Transverse colon (tissue), 4 donors: ENCODE measurements around the gene SRMS. TPM values are rescaled to one million over a fixed set of nuclear protein-coding genes. Genes with fewer than 3 reads are reported as not detected.

ENCODE experiments used
- DNase-seq: peaks from one replicate; pipeline ENCODE4 v3.0.0-alpha.2; 2019
- H3K27ac ChIP-seq, 4 donors: fragments of 200-600 bp; sonication (generic); 2 replicates each; pipeline ENCODE4 v1.5.1; 2016 to 2018; ENCODE audit warnings: inconsistent platforms in 4 of 4
- H3K27me3 ChIP-seq: fragments of 200-600 bp; sonication (generic); 2 replicates; pipeline ENCODE4 v1.5.1; 2017; ENCODE audit warnings: inconsistent platforms
- H3K36me3 ChIP-seq, 4 donors: fragments of 200-600 bp; sonication (generic); 2 replicates each; pipeline ENCODE4 v1.5.1; 2017 to 2019; ENCODE audit warnings: inconsistent platforms in 4 of 4
- H3K4me1 ChIP-seq, 4 donors: fragments of 200-600 bp; sonication (generic); 2 replicates each; pipeline ENCODE4 v1.5.1; 2017 to 2020; ENCODE audit warnings: inconsistent platforms in 4 of 4
- H3K4me3 ChIP-seq, 4 donors: fragments of 200-600 bp; sonication (generic); 1 replicate in 1 of 4; 2 replicates in 3 of 4; pipeline versions ENCODE4 v1.5.1 to v1.6.1; 2017 to 2019; ENCODE audit warnings: inconsistent platforms in 4 of 4
- H3K9me3 ChIP-seq, 2 donors: fragments of 200-600 bp; sonication (generic); 2 replicates each; pipeline ENCODE4 v1.5.1; 2017 to 2019; ENCODE audit warnings: inconsistent platforms in 2 of 2
- EP300 ChIP-seq: sonication (generic); formaldehyde crosslinking; IDR thresholded peaks from one replicate; pipeline ENCODE4 v1.6.1; 2017; ENCODE audit warnings: antibody characterized with exemption, low read depth
- POLR2A ChIP-seq: fragments of 450-650 bp; IDR thresholded peaks from one replicate; pipeline ENCODE4 v1.6.1; 2016; ENCODE audit warnings: antibody characterized with exemption, mild to moderate bottlenecking, moderate library complexity
- POLR2AphosphoS5 ChIP-seq, 3 donors: sonication (generic); formaldehyde crosslinking; IDR thresholded peaks; one replicate each; pipeline ENCODE4 v1.6.1; 2016; ENCODE audit warnings: antibody characterized with exemption in 3 of 3
- WGBS, 2 donors: methylation state at CpG; one replicate each; pipeline ENCODE4 v1.1.5; 2018; ENCODE audit warnings: low coverage in 1 of 2; 5-methylcytosine and 5-hydroxymethylcytosine counted together
- in situ Hi-C, 4 donors: fragments of 200-750 bp; cut with MboI; loops; one replicate each; pipeline versions ENCODE4 v1.15.0 to v1.15.1; 2017; ENCODE audit warnings: low sequenced_read_pairs in 3 of 4, low pct_ligation_motif_present in 1 of 4, low pct_unique_long_range_greater_than_20kb in 1 of 4
- intact Hi-C: fragments of 100-400 bp; cut with DNase I; formaldehyde crosslinking; loops from one replicate; pipeline ENCODE4 v1.15.1; 2023; ENCODE audit warnings: low total_unique reads
- total RNA-seq, 4 donors: library from RNA; depleted of rRNA; stranded (reverse); fragments of >200 nt; gene quantifications; one replicate each; pipeline ENCODE4 v1.1.0, GENCODE V29; 2016
- TF ChIP-seq, protein P1 (sequence below), 5 experiments: fragments of 200-600 bp in 3 of 5; fragments of 450-650 bp in 2 of 5; sonication (generic) in 3 of 5; IDR thresholded peaks; 1 replicate in 2 of 5; 2 replicates in 3 of 5; pipeline ENCODE4 v1.5.1; 2016 to 2017; ENCODE audit warnings: antibody characterized with exemption in 5 of 5, inconsistent platforms in 3 of 5, mild to moderate bottlenecking in 2 of 5, moderate library complexity in 1 of 5

The SRMS gene
- total RNA-seq, 4 donors from 2014 or later: 0.79 TPM; not detected in 3

DNA sequence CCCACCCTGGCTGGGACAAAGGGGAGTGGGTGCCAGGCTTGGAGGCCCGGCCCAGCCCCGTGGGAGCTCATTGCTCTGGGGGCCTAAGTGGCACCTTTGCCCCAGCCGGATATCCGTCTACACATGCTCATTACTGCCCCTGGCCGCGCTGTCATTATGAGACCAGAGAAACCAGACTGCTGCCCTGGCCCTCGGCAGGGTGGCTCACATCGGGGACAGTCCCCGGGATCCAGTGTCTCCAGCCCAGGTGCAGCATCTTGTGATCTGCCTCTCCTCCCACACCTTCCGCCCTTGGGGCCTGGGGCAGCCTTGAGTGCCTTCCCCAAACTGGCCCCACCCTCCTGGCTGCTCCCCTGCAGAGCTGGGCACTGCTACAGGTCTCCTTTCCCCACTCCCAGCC is 4.9 kb downstream of the SRMS start:
- intact Hi-C loops (no loop called here), in situ Hi-C loops (loop anchor here in 1 of 4 donors (25.0 kb wide), 1 partner anchor 95 kb away; the partner anchor contains the start of gene GMEB2)
- WGBS, 2 donors: 65% methylated on average over 6 of the region's 10 CpGs; no CpG with 5 or more reads in 1 of the 2 donors
- Histone ChIP-seq H3K36me3 (no peaks in the 10 kb centered on the region), H3K9me3 (no peaks in the 10 kb centered on the region), H3K27me3 (peaks cover 17% of the 10 kb centered on the region), H3K4me1 (peaks cover 12 to 56% (median 40%) of the 10 kb centered on the region in 4 donors), H3K27ac (peak overlapping the region in 3 of 4 donors; percentile 44 to 81 (median 54)), H3K4me3 (no peak overlapping the region)
- TF ChIP-seq POLR2AphosphoS5 (IDR thresholded peaks at IDR 0.05) (no peak), EP300 (no peak), POLR2A (no peak)
- TF ChIP-seq, protein P1, sequence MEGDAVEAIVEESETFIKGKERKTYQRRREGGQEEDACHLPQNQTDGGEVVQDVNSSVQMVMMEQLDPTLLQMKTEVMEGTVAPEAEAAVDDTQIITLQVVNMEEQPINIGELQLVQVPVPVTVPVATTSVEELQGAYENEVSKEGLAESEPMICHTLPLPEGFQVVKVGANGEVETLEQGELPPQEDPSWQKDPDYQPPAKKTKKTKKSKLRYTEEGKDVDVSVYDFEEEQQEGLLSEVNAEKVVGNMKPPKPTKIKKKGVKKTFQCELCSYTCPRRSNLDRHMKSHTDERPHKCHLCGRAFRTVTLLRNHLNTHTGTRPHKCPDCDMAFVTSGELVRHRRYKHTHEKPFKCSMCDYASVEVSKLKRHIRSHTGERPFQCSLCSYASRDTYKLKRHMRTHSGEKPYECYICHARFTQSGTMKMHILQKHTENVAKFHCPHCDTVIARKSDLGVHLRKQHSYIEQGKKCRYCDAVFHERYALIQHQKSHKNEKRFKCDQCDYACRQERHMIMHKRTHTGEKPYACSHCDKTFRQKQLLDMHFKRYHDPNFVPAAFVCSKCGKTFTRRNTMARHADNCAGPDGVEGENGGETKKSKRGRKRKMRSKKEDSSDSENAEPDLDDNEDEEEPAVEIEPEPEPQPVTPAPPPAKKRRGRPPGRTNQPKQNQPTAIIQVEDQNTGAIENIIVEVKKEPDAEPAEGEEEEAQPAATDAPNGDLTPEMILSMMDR (IDR thresholded peaks at IDR 0.05): no peak
- DNase-seq: peak; percentile 29

- H3K4me1 ChIP-seq: peaks cover 12 to 55% (median 41%) of the 10 kb centered on the region in 4 donors
- H3K27me3 ChIP-seq: peaks cover 11% of the 10 kb centered on the region
- DNase-seq: peak; percentile 79
- H3K36me3 ChIP-seq: no peaks in the 10 kb centered on the region
- in situ Hi-C loops: loop anchor here in 1 of 4 donors (25.0 kb wide), 1 partner anchor 95 kb away; the partner anchor contains the start of gene GMEB2
- peak overlapping the region in 3 of 4 donors; percentile 44 to 81 (median 54) for H3K27ac ChIP-seq
- TF ChIP-seq POLR2AphosphoS5 (IDR thresholded peaks at IDR 0.05): peak; percentile 41 to 88 (median 83)
- peak; percentile 30 for TF ChIP-seq POLR2A
- TF ChIP-seq, protein P1 (IDR thresholded peaks at IDR 0.05): no peak
- 60% methylated on average over 36 of the region's 36 CpGs; no CpG with 5 or more reads in 1 of the 2 donors for WGBS, 2 donors
- no peaks in the 10 kb centered on the region for H3K9me3 ChIP-seq
- intact Hi-C loops: no loop called here
- peak overlapping the region in 1 of 4 donors; percentile 26 for H3K4me3 ChIP-seq
These were observed 5.5 kb downstream of the SRMS start for GRCh38 chr20:63542031-63542559.

- peak overlapping the region in 2 of 4 donors; percentile 15 to 81 for H3K27ac ChIP-seq
- intact Hi-C loops: no loop called here
- H3K4me3 ChIP-seq: peak overlapping the region in 1 of 4 donors; percentile 26
- peaks cover 4% of the 10 kb centered on the region for H3K27me3 ChIP-seq
- no peaks in the 10 kb centered on the region for H3K36me3 ChIP-seq
- no peak for DNase-seq
- 90% methylated on average over 20 of the region's 28 CpGs; no CpG with 5 or more reads in 1 of the 2 donors for WGBS, 2 donors
- peaks cover 12 to 50% (median 43%) of the 10 kb centered on the region in 4 donors for H3K4me1 ChIP-seq
- no peaks in the 10 kb centered on the region for H3K9me3 ChIP-seq
- in situ Hi-C loops: loop anchor here in 1 of 4 donors (25.0 kb wide), 1 partner anchor 96 kb away; the partner anchor contains the start of gene GMEB2
- TF ChIP-seq EP300: no peak
- no peak for TF ChIP-seq POLR2AphosphoS5 (IDR thresholded peaks at IDR 0.05)
- TF ChIP-seq, protein P1 (IDR thresholded peaks at IDR 0.05): no peak
- no peak for TF ChIP-seq POLR2A
These were observed 6.2 kb downstream of the SRMS start for GRCh38 chr20:63541371-63541770.

- 73 to 80% methylated on average over 6 to 37 of the region's 49 CpGs for WGBS, 2 donors
- Histone ChIP-seq H3K9me3 (no peaks in the 10 kb centered on the region), H3K4me3 (no peak overlapping the region), H3K27me3 (no peaks in the 10 kb centered on the region), H3K36me3 (no peaks in the 10 kb centered on the region), H3K4me1 (peaks cover 10 to 46% (median 40%) of the 10 kb centered on the region in 4 donors), H3K27ac (no peak overlapping the region)
- in situ Hi-C loops (loop anchor here in 1 of 4 donors (25.0 kb wide), 1 partner anchor 97 kb away; the partner anchor contains the start of gene GMEB2), intact Hi-C loops (no loop called here)
- no peak for TF ChIP-seq POLR2AphosphoS5 (IDR thresholded peaks at IDR 0.05)
- no peak for TF ChIP-seq POLR2A
- no peak for TF ChIP-seq EP300
- TF ChIP-seq, protein P1 (IDR thresholded peaks at IDR 0.05): no peak
- DNase-seq: no peak
These were observed 6.9 kb downstream of the SRMS start for GRCh38 chr20:63540417-63541186.
